GM23338 (cell line): Measurements from ENCODE around the gene ZNF410.

Experiments used
- CREB1 ChIP-seq: fragments of 250-450 bp; sonication (Bioruptor Pico); IDR thresholded peaks from 2 replicates; pipeline ENCODE4 v1.5.0; 2020; ENCODE audit warnings: low read depth, mild to moderate bottlenecking, moderate library complexity
- CTCF ChIP-seq, 2 experiments: fragments of 200-600 bp in 1 of 2; sonication (generic) in 1 of 2; conservative IDR thresholded peaks; 2 replicates each; pipeline versions ENCODE4 v1.5.1 to v1.6.1; 2016 to 2017; ENCODE audit warnings: antibody characterized with exemption in 2 of 2, low read depth in 2 of 2, mild to moderate bottlenecking in 2 of 2, moderate library complexity in 1 of 2
- EZH2 ChIP-seq: fragments of 200-600 bp; sonication (generic); IDR thresholded peaks from one replicate; pipeline ENCODE4 v1.8.0; 2017; ENCODE audit warnings: antibody characterized with exemption, mild to moderate bottlenecking, low read depth; ENCODE audit not compliant: unreplicated experiment
- EZH2phosphoT487 ChIP-seq: fragments of 200-600 bp; sonication (generic); IDR thresholded peaks from one replicate; pipeline ENCODE4 v1.8.1; 2018; ENCODE audit warnings: antibody characterized with exemption; ENCODE audit not compliant: unreplicated experiment
- JUNB ChIP-seq: IDR thresholded peaks from one replicate; pipeline ENCODE4 v1.6.1; 2016; ENCODE audit warnings: antibody characterized with exemption; ENCODE audit not compliant: unreplicated experiment
- NANOG ChIP-seq: IDR thresholded peaks from 2 replicates; pipeline ENCODE4 v1.6.1; 2016; ENCODE audit warnings: antibody characterized with exemption, borderline replicate concordance
- POLR2AphosphoS5 ChIP-seq: IDR thresholded peaks from 2 replicates; pipeline ENCODE4 v1.6.1; 2016; ENCODE audit warnings: antibody characterized with exemption, low read depth
- REST ChIP-seq: IDR thresholded peaks from one replicate; pipeline ENCODE4 v1.6.1; 2018; ENCODE audit warnings: antibody characterized with exemption; ENCODE audit not compliant: unreplicated experiment
- STAT1 ChIP-seq: IDR thresholded peaks from one replicate; pipeline ENCODE4 v1.6.1; 2016; ENCODE audit warnings: antibody characterized with exemption; ENCODE audit not compliant: unreplicated experiment
- ZNF114 ChIP-seq: fragments of 250-450 bp; sonication (Bioruptor Pico); IDR thresholded peaks from 2 replicates; pipeline ENCODE4 v1.5.0; 2020; ENCODE audit warnings: mild to moderate bottlenecking, moderate library complexity
- ZNF331 ChIP-seq: fragments of 250-450 bp; sonication (Bioruptor Pico); IDR thresholded peaks from 2 replicates; pipeline ENCODE4 v1.5.0; 2020; ENCODE audit warnings: low read depth, mild to moderate bottlenecking, moderate library complexity
- ZNF462 ChIP-seq: fragments of 250-450 bp; sonication (Bioruptor Pico); IDR thresholded peaks from 2 replicates; pipeline ENCODE4 v1.5.0; 2020; ENCODE audit warnings: mild to moderate bottlenecking, moderate library complexity

- TF ChIP-seq CTCF (conservative IDR thresholded peaks at IDR 0.05; ENCODE audit: low read depth in 2 of 2) (no peak), REST (no peak), POLR2AphosphoS5 (peak; percentile 91), EZH2 (no peak), ZNF462 (CRISPR knock-in tag) (no peak), EZH2phosphoT487 (no peak), ZNF331 (CRISPR knock-in tag) (no peak), JUNB (no peak), CREB1 (CRISPR knock-in tag) (peak; percentile 90), NANOG (no peak), ZNF114 (CRISPR knock-in tag) (no peak), STAT1 (no peak)
Observed at GRCh38 chr14:73886449-73887317, at the start of gene ZNF410.
